ENCODE measurements around the gene CBR3.

DNA sequence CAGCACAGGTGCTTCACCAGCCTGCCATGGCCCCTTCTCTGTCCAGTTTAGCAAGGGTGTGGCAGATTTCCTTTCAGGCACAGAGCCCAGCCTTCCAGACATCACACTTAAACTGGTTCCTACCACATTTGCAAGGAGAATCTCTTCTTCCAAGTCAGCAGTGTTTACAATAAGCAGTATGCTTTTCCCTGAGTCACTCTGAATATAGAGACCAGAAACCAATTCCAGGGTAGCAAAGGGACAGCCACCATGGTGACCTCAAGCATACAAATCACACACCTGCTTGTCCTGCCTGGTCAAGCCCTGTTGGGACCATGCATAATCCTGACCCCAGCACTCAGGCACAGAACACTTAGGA lies 8.7 kb upstream of the CBR3 start:
- TF ChIP-seq, protein P1, sequence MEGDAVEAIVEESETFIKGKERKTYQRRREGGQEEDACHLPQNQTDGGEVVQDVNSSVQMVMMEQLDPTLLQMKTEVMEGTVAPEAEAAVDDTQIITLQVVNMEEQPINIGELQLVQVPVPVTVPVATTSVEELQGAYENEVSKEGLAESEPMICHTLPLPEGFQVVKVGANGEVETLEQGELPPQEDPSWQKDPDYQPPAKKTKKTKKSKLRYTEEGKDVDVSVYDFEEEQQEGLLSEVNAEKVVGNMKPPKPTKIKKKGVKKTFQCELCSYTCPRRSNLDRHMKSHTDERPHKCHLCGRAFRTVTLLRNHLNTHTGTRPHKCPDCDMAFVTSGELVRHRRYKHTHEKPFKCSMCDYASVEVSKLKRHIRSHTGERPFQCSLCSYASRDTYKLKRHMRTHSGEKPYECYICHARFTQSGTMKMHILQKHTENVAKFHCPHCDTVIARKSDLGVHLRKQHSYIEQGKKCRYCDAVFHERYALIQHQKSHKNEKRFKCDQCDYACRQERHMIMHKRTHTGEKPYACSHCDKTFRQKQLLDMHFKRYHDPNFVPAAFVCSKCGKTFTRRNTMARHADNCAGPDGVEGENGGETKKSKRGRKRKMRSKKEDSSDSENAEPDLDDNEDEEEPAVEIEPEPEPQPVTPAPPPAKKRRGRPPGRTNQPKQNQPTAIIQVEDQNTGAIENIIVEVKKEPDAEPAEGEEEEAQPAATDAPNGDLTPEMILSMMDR (IDR thresholded peaks at IDR 0.05 in 4 of 5, conservative IDR thresholded peaks at IDR 0.05 in 1 of 5), result no peak
- TF ChIP-seq POLR2A (IDR thresholded peaks at IDR 0.05), result no peak
